Hematopoietic multipotent progenitor cell treated with erythropoietin and hydrocortisone succinate and interleukin-3 and kit ligand, for 6 days (in vitro differentiated cells): Measurements from ENCODE around the gene RMI2.
"Not testable (repeated sequence)": the region's sequence is repeated elsewhere in the genome, so short reads cannot be mapped to it uniquely, and the experiment has no call there.

Source experiments
- DNase-seq: peaks from one replicate; pipeline ENCODE4 v3.0.0-alpha.2; 2015

RMI2 gene

DNA sequence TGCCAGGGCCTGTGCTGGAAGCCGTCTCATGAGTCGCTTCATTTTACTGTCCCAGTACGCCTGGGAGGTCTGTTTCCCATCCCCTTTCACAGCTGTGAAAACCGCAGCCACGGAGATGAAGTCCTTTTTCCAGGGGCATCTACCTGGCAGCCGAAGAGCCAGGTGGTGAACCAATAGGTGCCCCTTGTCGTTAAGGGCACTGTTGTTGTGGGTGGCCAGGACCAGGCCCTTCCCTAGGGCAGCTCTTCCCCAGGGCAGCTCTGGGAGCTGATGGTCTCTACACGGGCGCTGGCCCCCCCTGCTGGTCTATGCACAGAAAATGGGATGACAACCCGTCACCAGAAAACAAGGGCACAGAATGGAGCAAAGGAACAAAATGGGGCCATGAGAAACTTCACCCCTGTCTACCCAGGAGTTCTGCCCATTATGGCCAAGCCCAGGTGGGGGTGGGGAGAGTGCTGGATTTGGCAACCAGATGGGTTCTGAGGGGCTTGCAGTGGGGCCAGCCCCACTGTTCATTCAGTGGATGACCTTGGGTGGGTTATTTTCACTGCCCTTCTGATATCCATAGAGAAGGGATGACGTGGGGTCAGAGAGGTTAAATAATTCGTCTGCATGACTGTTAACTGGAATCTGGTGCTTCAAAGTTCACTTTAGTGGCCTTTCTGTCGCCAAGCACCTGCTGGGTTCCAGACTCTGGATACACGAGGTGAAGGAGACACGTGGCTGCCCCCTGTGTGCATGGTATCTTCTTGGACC is 11.5 kb downstream of the RMI2 start:
- DNase-seq = peak; percentile 87

DNA sequence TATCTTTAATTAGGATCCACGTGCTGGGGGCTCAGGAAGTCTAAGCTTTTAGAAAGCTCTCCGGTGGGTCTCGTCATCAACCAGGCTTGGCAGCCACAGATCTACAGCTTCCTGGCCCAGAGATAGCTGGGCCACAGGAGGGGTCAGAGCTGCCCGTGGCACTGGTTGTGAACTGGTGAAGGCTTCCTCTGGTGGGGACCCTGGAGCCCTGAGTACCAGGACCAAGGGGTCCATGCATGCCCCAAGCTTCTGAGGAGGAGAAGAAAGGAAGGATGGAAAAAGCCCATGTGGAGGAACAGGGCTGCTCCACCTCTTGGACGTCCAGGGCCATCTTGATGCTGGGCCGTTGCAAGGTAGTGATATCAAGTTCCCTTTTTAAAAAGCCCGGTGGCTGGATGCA is 13.3 kb downstream of the RMI2 start:
- no peak for DNase-seq

DNA sequence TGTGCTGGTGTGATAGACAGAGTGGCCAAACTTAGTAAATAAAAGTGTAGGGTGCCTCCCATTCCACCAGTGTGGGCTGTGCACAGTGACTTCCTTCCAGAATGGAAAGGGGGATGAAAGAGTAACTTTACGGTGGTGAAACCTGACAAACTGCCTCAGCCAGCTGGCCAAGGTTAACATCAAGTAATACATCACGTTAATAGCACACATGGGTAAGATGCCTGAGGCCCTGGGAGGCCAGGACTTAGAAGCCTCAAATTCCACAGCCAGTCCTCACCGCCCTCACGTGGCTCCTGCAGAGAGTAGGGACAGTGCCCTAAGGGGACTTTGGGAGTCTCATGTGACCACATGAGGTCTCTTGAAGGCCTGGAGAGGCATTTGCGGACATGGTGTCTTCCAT is 14.1 kb downstream of the RMI2 start:
- no peak for DNase-seq

DNA sequence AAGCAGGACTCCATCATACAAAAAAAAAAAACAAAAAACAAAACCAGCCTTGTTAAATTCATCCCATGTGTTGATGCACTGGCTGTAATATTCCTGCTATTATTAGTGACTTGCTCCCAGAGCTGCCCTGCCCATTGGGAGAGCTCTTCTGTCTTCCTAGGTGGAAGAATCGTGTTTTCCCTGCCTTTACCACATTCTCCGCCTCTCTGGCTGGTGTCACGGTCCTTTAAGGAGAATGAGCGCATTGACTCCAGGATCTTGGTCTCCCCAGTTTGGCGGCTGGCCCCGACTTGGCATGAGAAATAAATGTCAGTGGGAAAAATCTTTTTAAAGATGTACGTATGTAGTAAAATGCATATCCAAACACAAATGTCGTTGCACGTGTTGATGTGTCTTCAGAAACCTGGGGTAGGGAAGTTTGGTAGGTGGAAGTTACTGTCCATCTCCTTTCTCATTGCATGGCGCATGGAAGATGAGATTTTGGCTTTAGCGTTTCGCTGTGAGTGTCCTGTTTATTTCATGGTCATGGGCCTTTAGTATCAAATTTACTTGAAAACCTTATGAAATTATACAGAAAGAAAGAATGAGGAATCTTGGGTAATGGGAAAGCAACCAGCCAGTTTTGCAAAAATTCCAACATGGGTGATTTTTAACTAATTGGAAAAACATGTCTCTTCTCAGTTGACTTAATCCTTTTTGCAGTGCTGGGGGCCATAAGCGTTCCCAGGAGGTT is 15.5 kb downstream of the RMI2 start:
- DNase-seq = no peak

DNA sequence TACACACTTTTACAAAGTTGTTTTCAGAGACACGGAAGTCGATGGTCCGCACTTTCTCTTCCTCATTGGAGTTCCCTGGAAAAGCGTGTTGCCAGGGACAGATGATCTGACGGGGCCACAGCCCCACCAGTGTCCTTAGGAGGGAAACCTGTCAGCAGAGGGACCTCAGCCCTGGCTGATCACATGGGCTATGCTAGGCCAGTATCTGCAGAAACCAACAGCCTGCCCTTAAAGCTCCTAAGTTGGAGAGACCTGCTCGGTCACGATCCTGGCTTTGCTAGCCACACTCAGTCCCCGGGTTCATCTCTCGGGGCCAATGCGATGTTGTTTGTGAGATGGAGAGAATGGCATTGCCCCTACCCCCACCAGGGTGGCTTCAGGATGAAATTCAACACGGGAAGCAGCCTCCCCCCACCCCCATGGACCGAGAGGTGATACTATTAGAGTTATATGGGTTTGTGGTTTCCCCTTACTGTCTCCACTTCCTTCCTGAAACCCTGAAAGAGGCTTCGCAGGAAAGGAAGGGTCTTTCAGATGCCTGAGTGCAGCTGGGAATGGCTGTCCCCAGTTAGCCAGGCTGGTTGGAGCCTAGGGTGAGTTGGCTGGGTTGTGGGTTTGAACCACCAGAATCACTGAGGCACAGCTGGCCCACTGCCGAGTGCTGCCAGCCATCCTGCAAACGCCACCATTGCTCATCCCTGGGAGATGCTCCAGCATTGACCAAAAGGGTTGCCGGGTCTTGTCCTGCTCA is 16.6 kb downstream of the RMI2 start:
- DNase-seq = peak; percentile 52

DNA sequence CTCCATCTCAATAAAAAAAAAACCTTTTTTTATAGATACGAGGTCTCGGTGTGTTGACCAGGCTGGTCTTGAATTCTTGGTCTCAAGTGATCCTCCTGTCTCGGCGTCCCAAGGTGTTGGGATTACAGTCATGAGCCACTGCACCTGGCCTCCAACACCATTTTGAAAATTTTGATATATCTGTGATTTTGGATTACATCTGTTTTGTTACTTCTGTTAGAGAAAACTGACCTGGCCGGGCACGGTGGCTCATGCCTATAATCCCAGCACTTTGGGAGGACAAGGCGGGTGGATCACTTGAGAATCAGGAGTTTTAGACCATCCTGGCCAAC is 18.6 kb downstream of the RMI2 start:
- DNase-seq = no peak

DNA sequence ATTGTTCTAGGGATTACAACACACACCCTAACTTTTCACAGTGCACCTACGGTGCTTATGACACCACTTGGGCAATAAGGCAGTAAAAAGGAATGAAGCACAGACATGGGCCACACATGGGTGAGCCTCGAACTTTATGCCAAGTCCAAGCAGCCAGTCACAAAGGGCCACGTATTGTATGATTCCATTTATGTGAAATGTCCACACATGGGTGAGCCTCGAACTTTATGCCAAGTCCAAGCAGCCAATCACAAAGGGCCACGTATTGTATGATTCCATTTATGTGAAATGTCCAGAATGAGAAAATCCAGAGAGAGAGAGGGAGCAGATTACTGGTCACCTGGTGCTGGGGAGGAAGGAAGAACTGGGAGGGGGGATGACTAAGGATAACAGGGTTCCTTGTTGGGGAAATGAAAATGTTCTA is 22.2 kb downstream of the RMI2 start:
- DNase-seq = no peak

DNA sequence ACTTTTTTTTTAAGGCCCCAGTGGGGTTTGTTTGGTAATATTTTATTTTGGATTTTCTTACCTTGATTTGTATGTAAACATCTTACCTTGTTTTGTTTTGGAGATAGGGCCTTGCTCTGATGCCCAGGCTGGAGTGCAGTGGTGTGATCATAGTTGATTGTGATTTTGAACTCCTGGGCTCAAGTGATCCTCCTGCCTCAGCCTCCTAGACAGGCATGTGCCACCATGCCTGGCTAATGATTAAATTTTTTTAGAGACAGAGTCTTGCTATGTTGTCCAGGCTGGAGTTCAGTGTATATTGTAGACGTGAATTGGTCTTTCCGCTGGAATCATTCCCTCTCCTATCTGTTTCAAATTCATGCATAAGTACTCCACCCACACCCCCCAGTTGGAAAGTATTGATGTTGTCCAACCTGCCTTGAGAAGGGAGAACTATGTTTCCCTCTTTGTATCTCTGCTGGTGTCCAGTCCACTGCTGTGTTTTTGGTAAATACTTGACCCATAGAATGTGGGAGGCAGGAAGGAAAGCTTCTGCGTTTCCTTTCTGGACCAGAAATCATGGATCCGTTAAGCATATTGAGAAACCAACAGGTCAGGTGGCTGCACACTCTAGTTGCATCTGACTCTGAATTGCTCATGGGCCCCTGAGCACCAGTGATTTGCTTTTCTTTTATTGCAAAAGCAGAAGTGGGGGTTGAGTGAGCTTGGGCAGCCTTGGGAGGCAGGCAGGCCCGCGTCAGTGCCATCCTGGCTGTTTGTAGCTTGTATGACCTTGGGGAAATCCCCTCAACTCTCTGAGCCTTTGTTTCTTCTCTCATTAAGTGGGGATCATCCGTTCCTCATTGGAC is 25.0 kb downstream of the RMI2 start:
- peak; percentile 52 for DNase-seq

DNA sequence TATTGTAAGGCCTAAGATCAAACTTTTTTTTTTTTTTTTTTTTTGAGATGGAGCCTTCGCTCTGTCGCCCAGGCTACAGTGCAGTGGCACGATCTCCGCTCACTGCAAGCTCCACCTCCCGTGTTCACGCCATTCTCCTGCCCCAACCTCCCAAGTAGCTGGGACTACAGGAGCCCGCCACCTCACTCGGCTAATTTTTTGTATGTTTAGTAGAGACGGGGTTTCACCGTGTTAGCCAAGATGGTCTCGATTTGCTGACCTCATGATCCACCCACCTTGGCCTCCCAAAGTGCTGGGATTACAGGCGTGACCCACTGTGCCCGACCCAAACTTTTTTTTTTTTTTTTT is 25.6 kb downstream of the RMI2 start:
- DNase-seq = not testable (repeated sequence)

DNA sequence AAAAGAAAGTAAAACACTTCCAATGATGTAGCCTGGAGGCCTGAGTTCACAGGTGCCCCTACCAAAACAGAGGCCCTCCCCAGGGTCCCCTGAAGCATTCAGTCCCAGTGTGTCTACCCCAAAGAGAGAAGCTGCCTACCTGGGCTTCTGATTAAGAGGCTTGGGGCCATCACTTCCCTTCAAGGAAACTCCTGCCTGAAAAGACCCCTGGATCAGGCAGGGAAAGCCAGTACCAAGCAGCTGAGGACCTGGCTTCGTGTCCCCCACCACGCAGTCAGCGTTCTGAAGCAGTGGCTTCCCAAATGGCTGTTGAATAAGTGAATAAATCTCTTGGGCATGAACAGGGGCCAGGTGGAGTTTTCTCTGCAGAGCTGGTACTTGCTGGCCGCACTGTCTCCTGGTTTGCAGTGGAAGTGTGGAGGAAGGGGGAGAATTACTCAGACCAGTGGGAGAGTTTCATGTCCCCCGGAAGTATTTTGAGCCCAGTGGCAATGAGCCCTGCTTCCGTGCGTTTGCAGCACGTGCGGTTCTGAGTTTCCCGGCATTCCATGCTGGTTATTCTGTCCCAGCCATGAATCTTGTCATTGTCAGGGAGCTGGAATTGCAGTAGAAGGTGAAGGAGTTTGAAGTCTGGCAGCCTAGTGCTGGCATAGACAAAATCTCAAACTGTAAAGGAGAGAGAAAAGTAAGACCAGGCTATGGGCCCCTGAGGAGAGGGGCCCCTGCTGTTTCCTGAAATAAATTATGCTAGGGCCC is 27.0 kb downstream of the RMI2 start:
- DNase-seq = no peak

DNA sequence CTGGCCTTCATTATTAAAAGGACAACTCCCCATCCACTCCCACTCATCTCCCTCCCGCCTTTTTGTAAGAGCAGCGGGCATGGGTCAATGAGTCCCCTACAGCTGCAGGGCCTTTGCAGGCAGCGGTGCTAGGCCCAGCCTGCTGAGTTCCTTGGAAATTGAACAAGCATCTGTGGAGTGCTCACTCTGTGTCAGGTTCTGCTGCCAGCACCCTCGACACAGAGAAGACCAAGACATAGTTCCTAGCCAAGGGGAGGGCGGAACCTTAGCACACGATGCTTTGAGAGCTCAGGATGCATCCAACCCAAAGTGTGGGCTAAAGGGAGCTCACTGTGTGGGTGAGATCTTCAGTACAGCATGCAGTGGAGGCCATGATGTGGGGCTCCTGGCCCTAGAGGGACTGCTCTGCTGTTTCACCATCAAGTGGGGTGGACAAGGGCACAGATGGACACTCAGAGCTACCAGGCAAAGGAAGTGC is 27.6 kb downstream of the RMI2 start:
- DNase-seq = no peak

DNA sequence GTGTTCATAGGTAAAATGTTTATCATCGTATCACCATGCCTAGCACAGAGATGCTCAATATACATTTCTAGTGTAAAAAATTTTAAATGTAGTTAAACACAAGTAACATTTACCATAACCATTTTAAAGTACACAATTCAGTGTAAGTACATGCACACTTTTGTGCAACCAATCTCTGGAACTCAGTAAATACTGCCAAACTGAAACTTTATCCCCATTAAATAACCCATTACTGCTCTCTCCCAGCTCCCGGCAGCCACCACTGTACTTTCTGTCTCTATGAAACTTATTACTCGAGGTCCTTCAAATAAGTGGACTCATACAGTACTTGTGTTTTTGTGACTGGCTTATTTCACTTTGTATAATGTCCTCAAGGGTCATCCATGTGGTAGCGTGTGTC is 29.0 kb downstream of the RMI2 start:
- DNase-seq = no peak

DNA sequence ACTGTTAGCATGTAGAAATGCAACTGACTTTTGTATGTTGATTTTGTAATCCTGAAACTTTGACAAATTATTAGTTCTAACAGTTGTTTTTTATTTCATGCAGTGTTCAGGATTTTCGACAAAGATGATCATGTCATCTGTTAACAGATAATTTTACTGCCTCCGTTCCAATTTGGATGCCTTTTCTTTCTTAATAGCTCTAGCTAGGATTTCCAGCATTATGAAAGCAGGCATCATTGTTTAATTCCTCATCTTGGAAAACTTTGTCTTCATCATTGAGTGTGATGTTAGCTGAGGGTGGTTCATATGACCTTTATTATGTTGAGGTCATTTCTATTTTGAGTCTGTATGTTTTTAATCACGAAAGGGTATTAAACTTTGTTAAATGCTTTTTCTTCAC is 31.9 kb downstream of the RMI2 start:
- DNase-seq = no peak

DNA sequence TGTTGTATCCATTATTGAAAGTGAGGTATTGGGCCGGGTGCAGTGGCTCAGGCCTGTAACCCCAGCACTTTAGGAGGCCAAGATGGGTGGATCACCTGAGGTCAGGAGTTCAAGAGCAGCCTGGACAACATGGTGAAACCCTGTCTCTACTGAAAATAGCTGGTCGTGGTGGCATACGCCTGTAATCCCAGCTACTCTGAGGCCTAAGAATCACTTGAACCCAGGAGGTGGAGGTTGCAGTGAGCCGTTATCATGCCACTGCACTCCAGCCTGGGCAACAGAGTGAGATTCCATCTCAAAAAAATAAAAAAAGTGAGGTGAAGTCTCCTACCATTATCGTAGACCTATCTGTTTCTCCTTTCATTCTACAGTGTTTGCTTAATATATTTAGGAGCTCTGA is 33.7 kb downstream of the RMI2 start:
- not testable (repeated sequence) for DNase-seq

DNA sequence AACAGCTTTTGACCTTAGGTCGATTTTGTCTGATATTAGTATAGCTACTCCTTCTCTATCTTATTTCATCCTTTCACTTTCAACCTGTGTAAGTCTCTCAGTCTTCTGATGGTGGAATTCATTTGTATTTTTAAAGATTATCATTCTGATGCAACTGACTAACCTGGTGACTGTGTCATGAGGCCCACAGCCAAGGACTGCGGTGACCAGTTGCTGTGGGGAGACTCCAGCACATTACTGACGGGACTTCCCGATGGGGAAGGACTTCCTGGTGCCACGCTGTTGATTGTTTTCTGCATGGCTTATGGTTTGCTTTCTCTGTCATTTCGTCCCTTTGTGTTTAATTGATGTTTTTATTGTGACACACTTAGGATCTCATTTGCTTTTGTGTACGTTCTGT is 34.2 kb downstream of the RMI2 start:
- DNase-seq = no peak

DNA sequence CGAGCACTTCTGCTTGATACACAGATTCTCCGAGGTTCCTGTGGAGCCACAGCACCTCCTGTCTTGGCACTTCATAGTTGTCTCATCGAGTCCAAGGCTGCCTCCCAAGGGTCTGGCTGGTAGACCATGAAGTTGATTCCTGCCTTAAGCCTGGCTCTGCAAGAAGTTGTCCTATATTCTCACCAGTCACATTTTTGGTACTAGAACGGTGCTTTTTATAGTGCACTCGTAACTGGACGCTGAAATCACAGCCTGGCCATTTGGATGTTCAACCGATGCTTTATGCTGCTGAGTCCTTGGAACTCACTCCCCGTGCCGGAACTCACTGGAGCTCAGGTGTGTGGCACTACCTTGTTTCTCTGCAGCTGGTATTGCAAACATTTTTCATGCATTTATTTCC is 35.6 kb downstream of the RMI2 start:
- no peak for DNase-seq

DNA sequence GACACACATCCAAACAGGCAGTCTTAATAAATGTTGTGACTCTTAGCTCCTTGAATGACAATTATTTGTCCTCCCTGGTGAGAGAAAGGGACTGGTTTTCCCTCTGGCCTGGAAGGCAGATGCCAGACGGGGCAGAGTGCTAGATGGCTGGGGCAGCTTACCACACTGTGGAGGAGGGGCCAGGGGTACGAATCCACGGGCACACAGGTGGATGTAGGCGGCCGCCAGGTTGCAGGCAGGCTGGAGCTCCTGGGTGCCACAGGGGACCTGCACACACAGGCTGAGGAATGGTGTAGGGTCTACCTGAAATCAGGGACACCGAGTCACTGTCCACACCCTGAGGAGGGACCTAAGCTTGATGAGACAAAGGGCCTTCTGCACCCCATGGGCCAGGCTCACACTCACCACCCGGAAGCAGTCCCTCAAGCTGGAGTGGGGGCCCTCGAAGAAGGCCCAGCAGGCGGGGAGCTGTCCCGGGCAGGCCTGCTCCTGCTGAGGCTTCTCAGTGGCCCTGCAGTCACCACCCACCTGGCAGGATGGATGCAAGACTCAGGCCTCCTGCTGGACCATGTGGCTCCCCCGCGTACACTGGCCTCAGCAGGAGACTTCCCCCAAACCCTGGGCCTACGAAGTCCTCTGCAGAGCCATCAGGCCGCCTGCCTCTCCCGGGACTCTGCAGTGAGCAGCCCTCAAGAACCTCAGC is 38.4 kb downstream of the RMI2 start:
- no peak for DNase-seq

DNA sequence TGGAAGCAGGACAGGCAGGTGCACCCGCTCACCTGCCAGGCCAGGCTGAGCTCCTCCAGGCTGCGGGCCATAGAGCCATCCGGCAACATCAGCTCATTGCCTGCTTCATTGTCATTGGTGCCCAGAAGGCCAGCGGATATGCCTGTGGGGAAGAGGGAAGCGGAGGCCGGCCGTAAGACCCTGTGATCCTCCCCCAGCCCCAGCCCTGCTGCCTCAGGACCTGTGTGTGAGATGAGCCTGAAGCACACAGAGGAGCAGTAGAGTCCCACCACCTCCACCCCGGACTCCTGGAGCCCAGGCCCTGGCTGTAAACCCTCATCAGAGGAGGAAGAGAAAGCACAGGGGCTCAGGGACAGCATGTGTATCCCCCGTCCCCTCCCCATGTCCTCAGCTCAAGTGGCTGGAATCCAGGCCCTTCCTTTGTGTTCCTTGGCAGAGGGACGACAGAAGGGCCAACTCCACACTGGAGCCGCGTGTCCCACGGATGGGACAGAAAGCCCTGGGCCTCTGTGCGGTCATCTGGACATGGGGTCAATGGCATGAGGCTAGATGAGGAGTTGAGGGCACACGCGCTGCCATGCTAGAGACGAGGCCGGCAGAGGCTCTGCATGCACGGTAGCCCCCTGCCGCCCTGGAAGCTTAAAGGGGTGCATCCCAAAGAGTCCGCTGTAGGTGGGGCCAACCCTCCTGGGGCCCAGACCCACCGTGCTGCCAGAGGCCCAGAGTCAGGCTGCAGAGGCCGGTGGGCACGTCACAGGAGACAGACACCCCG is 39.1 kb downstream of the RMI2 start:
- no peak for DNase-seq

DNA sequence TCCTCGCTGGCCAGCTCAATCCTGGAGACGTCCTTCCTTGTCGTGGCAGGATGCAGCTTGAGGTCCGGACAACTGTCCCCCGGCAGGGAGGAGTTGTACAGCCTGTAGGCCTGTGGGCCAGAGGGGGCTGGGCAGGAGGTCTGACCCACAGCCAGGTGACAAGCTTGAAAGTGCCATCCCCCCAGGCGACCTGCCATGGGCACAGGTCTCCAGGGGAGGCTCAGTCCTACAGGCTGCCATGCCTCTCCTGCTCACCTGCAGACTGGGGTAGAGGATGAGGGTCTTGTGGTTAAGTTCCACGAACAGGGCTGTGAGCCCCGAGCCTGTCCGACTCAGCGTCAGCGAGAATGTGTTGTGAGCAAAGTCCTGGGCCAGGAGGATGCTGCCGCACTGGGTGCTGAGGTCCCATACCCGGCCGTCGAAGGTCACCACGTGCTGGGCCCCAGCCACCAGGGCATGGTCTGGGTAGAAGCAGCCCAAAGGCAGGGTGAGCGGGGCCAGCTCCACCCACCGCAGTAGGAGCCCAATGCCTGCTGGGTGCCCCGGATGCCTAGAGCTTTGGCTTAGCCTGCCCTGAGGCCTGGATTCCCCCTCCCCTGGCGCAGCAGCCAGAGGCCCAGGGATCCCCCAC is 39.8 kb downstream of the RMI2 start:
- DNase-seq = no peak

DNA sequence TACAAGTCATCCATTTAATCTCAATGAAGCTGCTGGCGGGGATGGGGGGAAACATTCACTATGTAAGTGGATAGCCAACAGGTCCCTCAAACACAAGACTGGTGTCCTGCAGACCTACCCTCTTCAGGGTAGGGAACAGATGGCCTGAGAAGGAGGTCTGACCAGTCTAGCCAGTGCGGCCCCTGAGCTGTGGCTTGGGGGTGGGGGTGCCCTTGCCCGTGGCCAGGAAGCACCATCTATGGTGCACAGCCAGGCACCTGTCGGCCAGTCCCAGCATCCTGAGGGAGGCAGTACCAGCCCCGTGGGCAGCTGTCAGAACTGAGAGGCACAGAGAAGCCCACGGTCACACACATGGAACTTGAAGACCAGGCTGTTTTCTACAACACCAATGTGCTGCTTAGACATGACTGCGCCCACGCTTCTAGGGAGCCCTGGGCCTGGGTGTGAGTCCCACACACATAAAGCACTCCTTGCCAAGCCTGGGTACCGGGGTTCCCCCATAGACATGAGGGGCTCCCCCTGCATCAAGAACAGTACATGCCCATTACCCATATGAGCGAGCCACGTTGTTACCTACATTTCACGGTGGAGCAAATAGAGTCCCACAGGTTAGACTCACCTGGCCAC is 40.9 kb downstream of the RMI2 start:
- DNase-seq = no peak
